OCI-LY3 (cell line): Measurements from ENCODE around the gene OSR1.

Source experiments
- H2AFZ ChIP-seq: fragments of 200-600, 300-600 bp; shearing (Covaris generic); 2 replicates; pipeline ENCODE4 v1.6.0; 2014; ENCODE audit warnings: antibody characterized with exemption, low read depth, low read length
- H3K27ac ChIP-seq: fragments of 200-600, 300-600 bp; sonication (generic); 2 replicates; pipeline ENCODE4 v1.5.1; 2014; ENCODE audit warnings: mild to moderate bottlenecking, low read length, moderate library complexity, mixed read lengths
- H3K27me3 ChIP-seq: fragments of 200-600, 300-600 bp; sonication (generic); 2 replicates; pipeline ENCODE4 v1.6.1; 2014; ENCODE audit warnings: low read depth, low read length, mixed read lengths
- H3K36me3 ChIP-seq: fragments of 200-600, 300-600 bp; sonication (generic); replicated peaks from 2 replicates; pipeline ENCODE3; 2014; ENCODE audit warnings: low read depth, low read length, mixed read lengths
- H3K4me1 ChIP-seq: fragments of 300-600, 200-600 bp; sonication (generic); 2 replicates; pipeline ENCODE4 v1.6.1; 2014; ENCODE audit warnings: low read length, mixed read lengths
- H3K4me2 ChIP-seq: fragments of 200-600, 300-600 bp; sonication (generic); 2 replicates; pipeline ENCODE4 v1.6.1; 2014; ENCODE audit warnings: low read length, mixed read lengths
- H3K4me3 ChIP-seq: fragments of 300-600, 200-600 bp; sonication (generic); 2 replicates; pipeline ENCODE4 v1.5.1; 2014; ENCODE audit warnings: antibody characterized with exemption, mild to moderate bottlenecking, low read length, moderate library complexity
- H3K79me2 ChIP-seq: fragments of 300-600, 200-600 bp; shearing (Covaris generic); 2 replicates; pipeline ENCODE4 v1.6.1; 2014; ENCODE audit warnings: mild to moderate bottlenecking, low read length, mixed read lengths
- H3K9ac ChIP-seq: fragments of 300-600, 200-600 bp; shearing (Covaris generic); 2 replicates; pipeline ENCODE4 v1.6.0; 2014; ENCODE audit warnings: mild to moderate bottlenecking, low read length, moderate library complexity
- H3K9me3 ChIP-seq: fragments of 200-600, 300-600 bp; shearing (Covaris generic); 2 replicates; pipeline ENCODE4 v1.6.1; 2014; ENCODE audit warnings: low read length, mixed read lengths; ENCODE audit not compliant: insufficient read depth
- H4K20me1 ChIP-seq: fragments of 200-600, 300-600 bp; sonication (generic); 2 replicates; pipeline ENCODE4 v1.6.1; 2016; ENCODE audit warnings: low read length, mixed read lengths; ENCODE audit not compliant: insufficient read depth
- CTCF ChIP-seq: fragments of 200-600, 300-600 bp; sonication (generic); IDR thresholded peaks from 2 replicates; pipeline ENCODE4 v1.5.1; 2014; ENCODE audit warnings: antibody characterized with exemption, low read length, low read depth
- EZH2phosphoT487 ChIP-seq: fragments of 200-600 bp; shearing (Covaris generic); IDR thresholded peaks from 2 replicates; pipeline ENCODE4 v1.6.1; 2018; ENCODE audit warnings: antibody characterized with exemption, mixed run types, low read depth

Gene OSR1

GRCh38 chr2:19355931-19356544 lies 2.4 kb downstream of the OSR1 start:
- no peak overlapping the region for H3K9ac ChIP-seq
- H3K27ac ChIP-seq, result no peak overlapping the region
- no peak overlapping the region for H3K4me3 ChIP-seq
- no peaks in the 10 kb centered on the region for H3K79me2 ChIP-seq
- H4K20me1 ChIP-seq, result no peaks in the 10 kb centered on the region
- H3K4me2 ChIP-seq, result no peak overlapping the region
- H3K36me3 ChIP-seq, result no peaks in the 10 kb centered on the region
- H2AFZ ChIP-seq, result no peak overlapping the region
- H3K9me3 ChIP-seq, result no peaks in the 10 kb centered on the region
- H3K27me3 ChIP-seq, result no peaks in the 10 kb centered on the region
- no peak for TF ChIP-seq EZH2phosphoT487
- no peak for TF ChIP-seq CTCF
- no peaks in the 10 kb centered on the region for H3K4me1 ChIP-seq

- TF ChIP-seq EZH2phosphoT487, result no peak
- no peak for TF ChIP-seq CTCF
- Histone ChIP-seq H3K9ac (no peak overlapping the region), H2AFZ (no peak overlapping the region), H4K20me1 (no peaks in the 10 kb centered on the region), H3K4me1 (no peaks in the 10 kb centered on the region), H3K27ac (no peak overlapping the region), H3K27me3 (no peaks in the 10 kb centered on the region), H3K4me3 (no peak overlapping the region), H3K9me3 (no peaks in the 10 kb centered on the region), H3K4me2 (no peak overlapping the region), H3K79me2 (no peaks in the 10 kb centered on the region), H3K36me3 (no peaks in the 10 kb centered on the region)
These were observed 3.0 kb downstream of the OSR1 start for GRCh38 chr2:19355416-19355821.

- Histone ChIP-seq H3K9me3 (no peaks in the 10 kb centered on the region), H3K27me3 (no peaks in the 10 kb centered on the region), H3K79me2 (no peaks in the 10 kb centered on the region), H3K9ac (no peak overlapping the region), H3K4me1 (no peaks in the 10 kb centered on the region), H3K4me2 (no peak overlapping the region), H3K4me3 (no peak overlapping the region), H4K20me1 (no peaks in the 10 kb centered on the region), H3K36me3 (no peaks in the 10 kb centered on the region), H3K27ac (no peak overlapping the region), H2AFZ (no peak overlapping the region)
- TF ChIP-seq CTCF, result no peak
- TF ChIP-seq EZH2phosphoT487, result no peak
These were observed 3.4 kb downstream of the OSR1 start for GRCh38 chr2:19355014-19355405.

GRCh38 chr2:19353721-19354050 lies 4.7 kb downstream of the OSR1 start:
- no peak overlapping the region for H3K4me3 ChIP-seq
- H3K9ac ChIP-seq, result no peak overlapping the region
- no peak overlapping the region for H3K27ac ChIP-seq
- no peaks in the 10 kb centered on the region for H3K79me2 ChIP-seq
- no peak for TF ChIP-seq CTCF
- no peak for TF ChIP-seq EZH2phosphoT487
- no peak overlapping the region for H3K4me2 ChIP-seq
- no peaks in the 10 kb centered on the region for H4K20me1 ChIP-seq
- no peak overlapping the region for H2AFZ ChIP-seq
- H3K9me3 ChIP-seq, result no peaks in the 10 kb centered on the region
- H3K27me3 ChIP-seq, result no peaks in the 10 kb centered on the region
- no peaks in the 10 kb centered on the region for H3K4me1 ChIP-seq
- H3K36me3 ChIP-seq, result no peaks in the 10 kb centered on the region
